Cardiac muscle cell (in vitro differentiated cells and primary cell): Measurements from ENCODE around the gene ROR2. TPM values are rescaled to one million over a fixed set of nuclear protein-coding genes. Genes with fewer than 3 reads are reported as not detected.

Experiments used
- DNase-seq, 2 donors: peaks; one replicate each; pipeline versions ENCODE4 v3.0.0 to v3.0.0-alpha.2; 2010 to 2017; ENCODE audit warnings: low read depth in 1 of 2, low spot score in 1 of 2
- H3K27ac ChIP-seq: fragments of 200-600 bp; sonication (generic); 2 replicates; pipeline ENCODE4 v1.5.1; 2016
- H3K27me3 ChIP-seq: fragments of 200-600 bp; sonication (generic); 2 replicates; pipeline ENCODE4 v1.6.0; 2016; ENCODE audit warnings: control low read depth
- H3K36me3 ChIP-seq: fragments of 200-600 bp; sonication (generic); 2 replicates; pipeline ENCODE4 v1.5.1; 2016; ENCODE audit warnings: control low read depth
- H3K4me1 ChIP-seq: fragments of 200-600 bp; sonication (generic); 2 replicates; pipeline ENCODE4 v1.8.1; 2017; ENCODE audit warnings: low read depth, mild to moderate bottlenecking, mixed run types
- H3K4me3 ChIP-seq: fragments of 200-600 bp; sonication (generic); 2 replicates; pipeline ENCODE4 v1.5.1; 2016; ENCODE audit warnings: mild to moderate bottlenecking
- H3K9me3 ChIP-seq: fragments of 200-600 bp; sonication (generic); 2 replicates; pipeline ENCODE4 v1.5.1; 2017; ENCODE audit warnings: low read depth, mild to moderate bottlenecking, control low read depth
- polyA plus RNA-seq: library from polyadenylated mRNA; unstranded; fragments of >200 nt; fragmentation: Nextera tagmentation; extraction: Ambion mirVana; gene quantifications from 2 replicates; pipeline ENCODE4 v1.2.1, GENCODE V29; 2016
- total RNA-seq: library from RNA; depleted of rRNA; stranded (reverse); fragments of >200 nt; gene quantifications from 2 replicates; pipeline ENCODE4 v1.2.3, GENCODE V29; 2016
- TF ChIP-seq, protein P1 (sequence below): IDR thresholded peaks from 2 replicates; pipeline ENCODE4 v1.5.1; 2012; ENCODE audit warnings: low read depth, mild to moderate bottlenecking, low read length

Gene ROR2
- total and polyA plus RNA-seq, 2 experiments from 2014 or later: 21.5 to 38.6 TPM

DNA sequence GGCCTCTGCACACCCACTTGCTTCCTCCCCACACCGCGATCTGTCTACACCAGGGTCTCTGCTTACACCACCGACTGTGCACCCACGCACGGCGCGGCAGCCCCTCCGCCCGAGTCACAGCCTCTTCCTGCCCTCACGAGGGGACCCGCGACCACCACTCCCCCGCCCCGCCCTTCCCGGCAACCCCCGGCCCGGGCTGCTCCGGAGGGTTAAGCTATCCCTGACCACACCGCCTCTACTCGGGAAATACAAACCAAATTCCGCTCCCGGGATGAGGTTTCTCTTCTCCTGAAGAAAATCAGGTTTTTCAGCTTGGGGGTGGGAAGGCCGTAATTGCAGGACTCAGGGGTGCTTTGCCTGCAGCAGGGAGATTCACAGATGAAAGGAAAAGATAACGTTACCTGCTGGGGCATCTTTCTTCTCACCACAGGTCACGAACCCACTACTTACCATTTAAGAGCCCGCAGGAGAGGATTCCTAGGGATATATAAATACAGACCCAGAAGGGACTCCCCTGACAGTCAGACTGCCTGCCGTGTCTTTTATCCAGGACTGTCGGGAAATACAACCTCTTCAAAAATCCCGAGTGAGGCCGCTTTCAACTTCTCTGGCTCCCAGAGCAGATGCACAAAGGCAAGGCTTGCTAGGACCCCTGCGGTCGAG is 63.5 kb downstream of the ROR2 start:
- no peak for DNase-seq
- H3K9me3 ChIP-seq: no peaks in the 10 kb centered on the region
- no peak overlapping the region for H3K4me3 ChIP-seq
- no peaks in the 10 kb centered on the region for H3K27me3 ChIP-seq
- H3K4me1 ChIP-seq: peaks cover 11% of the 10 kb centered on the region
- H3K27ac ChIP-seq: no peak overlapping the region
- no peaks in the 10 kb centered on the region for H3K36me3 ChIP-seq
- TF ChIP-seq, protein P1, sequence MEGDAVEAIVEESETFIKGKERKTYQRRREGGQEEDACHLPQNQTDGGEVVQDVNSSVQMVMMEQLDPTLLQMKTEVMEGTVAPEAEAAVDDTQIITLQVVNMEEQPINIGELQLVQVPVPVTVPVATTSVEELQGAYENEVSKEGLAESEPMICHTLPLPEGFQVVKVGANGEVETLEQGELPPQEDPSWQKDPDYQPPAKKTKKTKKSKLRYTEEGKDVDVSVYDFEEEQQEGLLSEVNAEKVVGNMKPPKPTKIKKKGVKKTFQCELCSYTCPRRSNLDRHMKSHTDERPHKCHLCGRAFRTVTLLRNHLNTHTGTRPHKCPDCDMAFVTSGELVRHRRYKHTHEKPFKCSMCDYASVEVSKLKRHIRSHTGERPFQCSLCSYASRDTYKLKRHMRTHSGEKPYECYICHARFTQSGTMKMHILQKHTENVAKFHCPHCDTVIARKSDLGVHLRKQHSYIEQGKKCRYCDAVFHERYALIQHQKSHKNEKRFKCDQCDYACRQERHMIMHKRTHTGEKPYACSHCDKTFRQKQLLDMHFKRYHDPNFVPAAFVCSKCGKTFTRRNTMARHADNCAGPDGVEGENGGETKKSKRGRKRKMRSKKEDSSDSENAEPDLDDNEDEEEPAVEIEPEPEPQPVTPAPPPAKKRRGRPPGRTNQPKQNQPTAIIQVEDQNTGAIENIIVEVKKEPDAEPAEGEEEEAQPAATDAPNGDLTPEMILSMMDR: no peak

DNA sequence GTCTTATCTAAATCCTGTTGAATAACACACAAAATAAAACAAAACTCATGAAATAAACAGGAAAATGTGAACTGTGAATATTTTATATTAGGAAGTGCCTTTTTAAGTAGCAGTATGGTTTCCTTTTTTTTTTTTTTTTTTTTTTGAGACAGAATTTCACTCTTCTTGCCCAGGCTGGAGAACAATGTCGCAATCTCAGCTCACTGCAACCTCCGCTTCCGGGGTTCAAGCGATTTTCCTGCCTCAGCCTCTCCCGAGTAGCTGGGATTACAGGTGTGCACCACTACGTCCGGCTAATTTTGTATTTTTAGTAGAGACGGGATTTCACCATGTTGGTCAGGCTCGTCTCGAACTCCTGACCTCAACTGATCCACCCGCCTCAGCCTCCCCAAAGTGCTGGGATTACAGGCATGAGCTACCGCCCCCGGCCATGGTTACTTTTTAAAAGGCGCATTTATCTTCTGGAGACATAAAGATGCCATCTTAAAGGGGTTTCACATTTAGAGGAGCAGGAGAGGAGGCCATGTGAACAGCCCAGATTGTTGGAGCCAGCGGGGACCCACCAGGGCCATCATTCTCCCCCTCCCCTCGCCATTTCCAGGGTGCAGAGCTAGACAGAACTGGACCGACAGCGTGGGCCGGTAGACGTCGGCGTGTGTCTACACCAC is 64.1 kb downstream of the ROR2 start:
- TF ChIP-seq, protein P1: no peak
- Histone ChIP-seq H3K27ac (no peak overlapping the region), H3K4me3 (no peak overlapping the region), H3K27me3 (no peaks in the 10 kb centered on the region), H3K9me3 (no peaks in the 10 kb centered on the region), H3K36me3 (no peaks in the 10 kb centered on the region), H3K4me1 (peaks cover 14% of the 10 kb centered on the region)
- no peak for DNase-seq

DNA sequence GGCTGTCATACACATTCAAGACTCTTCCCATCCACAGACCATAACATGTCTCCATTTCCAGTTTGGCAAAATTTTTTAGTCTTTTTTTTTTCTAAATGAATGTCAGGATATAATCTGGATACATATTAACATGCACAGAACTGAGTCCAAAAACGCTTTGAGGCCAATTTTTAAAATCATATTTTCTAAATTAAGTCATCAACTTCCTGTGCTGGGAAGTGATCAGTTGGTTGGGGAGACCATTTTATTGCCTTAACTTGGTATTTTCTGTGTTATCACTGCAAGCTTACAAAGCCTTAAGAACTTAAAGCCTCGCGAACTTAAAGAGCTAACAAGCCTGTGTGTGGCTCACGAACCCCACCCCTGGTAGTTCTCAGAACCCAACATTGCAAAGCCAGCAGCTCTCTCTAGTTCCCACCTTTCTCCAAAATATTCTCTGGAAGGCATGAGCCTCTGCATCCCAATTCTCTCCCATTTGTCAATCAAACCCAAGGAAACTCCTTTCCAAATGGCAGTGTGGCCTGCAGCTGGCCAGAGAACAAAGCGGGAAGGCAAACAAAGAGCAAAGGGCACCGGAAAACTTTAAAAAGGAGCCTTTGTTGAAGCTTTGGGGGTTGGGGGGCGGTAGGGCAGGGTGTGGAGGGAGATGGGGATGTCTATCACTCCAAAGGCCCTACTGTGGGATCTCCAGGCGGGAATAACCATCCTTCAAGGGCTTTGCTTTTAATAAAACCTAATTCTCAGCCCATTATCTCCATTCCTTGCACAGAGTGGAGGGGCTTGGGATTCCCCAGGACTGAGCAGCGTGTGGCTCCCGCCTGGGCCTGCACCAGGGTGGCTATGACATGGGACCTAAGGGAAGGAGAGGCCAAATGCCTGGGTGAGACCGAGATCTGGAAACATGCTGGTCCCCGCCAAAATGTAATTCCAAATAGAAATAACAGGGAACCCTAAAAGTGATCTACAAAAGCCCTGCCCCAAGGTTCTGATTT is 65.0 kb downstream of the ROR2 start:
- no peaks in the 10 kb centered on the region for H3K9me3 ChIP-seq
- H3K4me3 ChIP-seq: no peak overlapping the region
- no peaks in the 10 kb centered on the region for H3K36me3 ChIP-seq
- H3K27ac ChIP-seq: no peak overlapping the region
- DNase-seq: peak in 1 of 2 donors; percentile 81
- H3K4me1 ChIP-seq: peaks cover 16% of the 10 kb centered on the region
- no peaks in the 10 kb centered on the region for H3K27me3 ChIP-seq
- TF ChIP-seq, protein P1: no peak

DNA sequence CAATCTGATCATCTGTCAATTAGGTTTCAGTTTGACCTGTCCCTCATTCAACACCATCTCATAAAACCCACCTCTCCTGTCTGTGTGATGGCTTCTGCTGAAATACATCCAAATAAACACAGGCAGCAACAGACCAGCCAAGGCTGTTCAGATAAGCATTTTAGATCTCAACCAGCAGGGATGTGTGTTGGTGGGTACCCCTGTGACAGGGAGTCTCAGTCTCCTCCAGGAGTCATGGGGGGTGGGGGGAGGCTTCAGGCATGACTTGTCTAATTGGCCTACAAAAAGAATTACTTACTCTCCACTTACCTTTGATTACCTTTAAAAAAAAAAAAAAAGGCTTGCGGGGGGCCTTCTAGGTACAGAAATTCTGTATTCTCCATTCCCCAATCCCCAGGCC is 65.9 kb downstream of the ROR2 start:
- H3K27ac ChIP-seq: no peak overlapping the region
- H3K4me1 ChIP-seq: peaks cover 16% of the 10 kb centered on the region
- no peaks in the 10 kb centered on the region for H3K9me3 ChIP-seq
- H3K36me3 ChIP-seq: no peaks in the 10 kb centered on the region
- no peaks in the 10 kb centered on the region for H3K27me3 ChIP-seq
- DNase-seq: no peak
- H3K4me3 ChIP-seq: no peak overlapping the region
- TF ChIP-seq, protein P1: no peak

DNA sequence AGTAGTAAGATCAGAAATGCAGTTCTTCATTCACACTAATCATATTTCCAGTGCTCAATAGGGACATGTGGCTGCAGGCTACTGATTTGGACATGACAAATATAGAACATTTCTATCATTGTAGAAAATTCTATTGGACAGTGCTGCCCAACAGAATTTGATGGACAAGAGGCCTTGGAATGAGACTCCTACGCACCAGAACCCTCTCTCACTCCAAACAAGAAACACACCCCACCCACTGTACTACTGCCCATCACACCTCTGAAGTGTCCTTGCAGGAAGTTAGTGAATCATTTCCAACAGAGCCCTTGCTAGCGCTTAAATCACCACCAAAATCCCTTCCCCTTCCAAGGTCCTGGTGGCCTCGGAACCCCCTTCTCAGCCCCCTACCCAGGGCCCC is 66.5 kb downstream of the ROR2 start:
- no peak overlapping the region for H3K27ac ChIP-seq
- TF ChIP-seq, protein P1: no peak

More for the DNA sequence above, 66.5 kb downstream of the ROR2 start:
- DNase-seq: no peak
- Histone ChIP-seq H3K4me1 (peaks cover 14% of the 10 kb centered on the region), H3K4me3 (no peak overlapping the region), H3K27me3 (no peaks in the 10 kb centered on the region), H3K9me3 (no peaks in the 10 kb centered on the region), H3K36me3 (no peaks in the 10 kb centered on the region)
